Transverse colon (tissue), 4 donors: ENCODE measurements around the gene IZUMO4.

Source experiments
- EP300 ChIP-seq: sonication (generic); formaldehyde crosslinking; IDR thresholded peaks from one replicate; pipeline ENCODE4 v1.6.1; 2017; ENCODE audit warnings: antibody characterized with exemption, low read depth
- POLR2A ChIP-seq: fragments of 450-650 bp; IDR thresholded peaks from one replicate; pipeline ENCODE4 v1.6.1; 2016; ENCODE audit warnings: antibody characterized with exemption, mild to moderate bottlenecking, moderate library complexity
- POLR2AphosphoS5 ChIP-seq, 3 donors: sonication (generic); formaldehyde crosslinking; IDR thresholded peaks; one replicate each; pipeline ENCODE4 v1.6.1; 2016; ENCODE audit warnings: antibody characterized with exemption in 3 of 3
- TF ChIP-seq, protein P1 (sequence below), 5 experiments: fragments of 200-600 bp in 3 of 5; fragments of 450-650 bp in 2 of 5; sonication (generic) in 3 of 5; IDR thresholded peaks; 1 replicate in 2 of 5; 2 replicates in 3 of 5; pipeline ENCODE4 v1.5.1; 2016 to 2017; ENCODE audit warnings: antibody characterized with exemption in 5 of 5, inconsistent platforms in 3 of 5, mild to moderate bottlenecking in 2 of 5, moderate library complexity in 1 of 5

DNA sequence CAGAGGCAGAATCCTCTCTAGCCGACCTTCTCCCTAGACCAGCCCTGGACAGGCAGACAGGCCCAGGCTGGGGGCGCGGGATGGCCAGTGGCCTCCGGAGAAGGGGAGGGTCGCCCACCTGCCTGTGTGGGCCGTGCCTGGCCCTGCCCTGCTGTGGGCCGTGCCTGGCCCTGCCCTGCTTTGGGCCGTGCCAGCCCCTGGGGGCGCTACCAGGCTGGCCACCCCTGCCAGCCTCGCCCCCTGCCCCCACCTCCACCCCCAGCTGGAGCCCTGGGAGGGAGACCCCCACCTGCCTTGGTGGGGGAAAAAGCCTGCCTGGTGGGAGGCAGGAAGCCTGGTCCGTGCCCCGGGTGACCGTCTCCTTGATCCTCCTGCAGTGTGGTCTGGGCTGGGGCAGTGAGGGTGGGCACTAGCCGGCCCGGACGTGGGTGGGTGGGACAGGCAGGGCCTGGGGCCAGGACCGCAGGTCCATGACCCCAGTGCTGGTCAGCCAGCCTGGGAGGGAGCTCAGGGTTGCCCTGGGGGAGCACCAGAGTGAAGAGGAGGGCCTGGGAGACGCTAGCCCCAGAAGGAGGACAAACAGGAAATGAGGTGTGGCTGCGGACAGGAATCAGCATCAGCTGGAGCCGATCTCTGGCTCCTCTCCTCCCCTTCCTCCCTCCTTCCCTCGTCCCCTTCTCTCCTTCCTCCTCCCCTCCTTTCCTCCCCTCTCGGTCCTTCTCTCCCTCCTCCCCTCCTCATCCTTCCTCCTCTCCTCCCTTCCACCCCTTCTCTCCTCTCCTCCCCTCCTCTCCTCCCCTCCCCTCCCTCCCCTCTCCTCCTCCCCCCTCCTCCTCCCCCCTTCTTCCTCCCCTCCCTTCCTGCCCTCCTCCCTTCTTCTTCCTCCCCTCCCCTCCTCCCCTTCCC lies 40.5 kb upstream of the IZUMO4 start:
- peak; percentile 48 for TF ChIP-seq POLR2A
- TF ChIP-seq, protein P1, sequence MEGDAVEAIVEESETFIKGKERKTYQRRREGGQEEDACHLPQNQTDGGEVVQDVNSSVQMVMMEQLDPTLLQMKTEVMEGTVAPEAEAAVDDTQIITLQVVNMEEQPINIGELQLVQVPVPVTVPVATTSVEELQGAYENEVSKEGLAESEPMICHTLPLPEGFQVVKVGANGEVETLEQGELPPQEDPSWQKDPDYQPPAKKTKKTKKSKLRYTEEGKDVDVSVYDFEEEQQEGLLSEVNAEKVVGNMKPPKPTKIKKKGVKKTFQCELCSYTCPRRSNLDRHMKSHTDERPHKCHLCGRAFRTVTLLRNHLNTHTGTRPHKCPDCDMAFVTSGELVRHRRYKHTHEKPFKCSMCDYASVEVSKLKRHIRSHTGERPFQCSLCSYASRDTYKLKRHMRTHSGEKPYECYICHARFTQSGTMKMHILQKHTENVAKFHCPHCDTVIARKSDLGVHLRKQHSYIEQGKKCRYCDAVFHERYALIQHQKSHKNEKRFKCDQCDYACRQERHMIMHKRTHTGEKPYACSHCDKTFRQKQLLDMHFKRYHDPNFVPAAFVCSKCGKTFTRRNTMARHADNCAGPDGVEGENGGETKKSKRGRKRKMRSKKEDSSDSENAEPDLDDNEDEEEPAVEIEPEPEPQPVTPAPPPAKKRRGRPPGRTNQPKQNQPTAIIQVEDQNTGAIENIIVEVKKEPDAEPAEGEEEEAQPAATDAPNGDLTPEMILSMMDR (IDR thresholded peaks at IDR 0.05), result no peak
- peak; percentile 48 to 70 (median 66) for TF ChIP-seq POLR2AphosphoS5 (IDR thresholded peaks at IDR 0.05)
- no peak for TF ChIP-seq EP300
